Stimulated activated CD8-positive, alpha-beta memory T cell treated with anti-CD3 and anti-CD28 coated beads, Interleukin-4, amount 100 ng/mL, for 1 hour (primary cell): ENCODE data around the gene SMURF1.
A peak's percentile ranks its signal among the peaks of the same experiment; 100 is the strongest.
"Not testable (repeated sequence)": the region's sequence is repeated elsewhere in the genome, so short reads cannot be mapped to it uniquely, and the experiment has no call there.

Source experiments
- DNase-seq, 2 donors: peaks; one replicate each; pipeline ENCODE4 v3.0.0-alpha.2; 2020; ENCODE audit warnings: low read depth in 2 of 2, low spot score in 1 of 2

SMURF1 gene

DNA sequence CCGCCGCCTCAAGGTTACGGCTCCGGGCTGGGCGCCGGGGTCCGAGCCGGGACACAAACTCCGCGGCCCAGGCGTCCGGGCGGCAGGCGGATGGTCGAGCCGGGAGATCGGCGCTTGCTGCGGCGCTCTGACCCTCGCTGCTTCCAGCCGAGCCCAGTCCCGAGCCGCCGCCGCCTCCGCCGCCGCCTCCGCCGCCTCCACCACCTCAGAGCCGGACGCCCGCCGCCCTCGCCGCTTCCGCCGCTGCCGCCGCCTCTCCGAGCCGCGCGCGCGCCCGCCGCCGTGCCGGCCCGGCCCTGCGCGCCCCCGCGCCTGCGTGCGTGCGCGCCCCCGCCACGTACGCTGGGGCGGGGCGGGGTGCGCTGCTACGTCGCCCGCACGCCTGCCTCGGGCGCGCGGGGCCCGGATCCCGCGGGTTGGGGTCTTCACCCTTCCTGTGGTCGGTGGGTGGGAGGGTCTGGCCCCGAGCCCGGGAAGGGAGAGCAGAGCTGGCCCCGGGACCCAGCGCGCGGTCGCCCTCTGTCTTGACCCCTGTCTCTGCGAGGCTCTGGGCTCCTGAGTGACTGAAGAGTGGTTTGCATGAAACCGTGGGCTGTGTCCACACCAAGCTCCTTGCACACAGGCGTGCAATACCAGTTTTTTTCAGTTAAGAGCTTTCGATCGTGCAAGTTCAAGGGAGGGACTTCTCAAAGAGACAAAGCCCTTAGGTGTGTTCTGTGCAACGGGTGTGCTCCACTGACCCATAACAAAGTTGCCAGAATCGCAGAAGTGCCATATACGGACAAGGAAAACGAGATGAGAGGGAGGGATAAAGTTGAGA, at the start of gene SMURF1:
TSS of gene SMURF1 (minus strand) at position 256 of the 820 bp plus-strand sequence. CDS start 328 bp downstream, outside the sequence.
- peak; percentile 28 to 35 for DNase-seq

DNA sequence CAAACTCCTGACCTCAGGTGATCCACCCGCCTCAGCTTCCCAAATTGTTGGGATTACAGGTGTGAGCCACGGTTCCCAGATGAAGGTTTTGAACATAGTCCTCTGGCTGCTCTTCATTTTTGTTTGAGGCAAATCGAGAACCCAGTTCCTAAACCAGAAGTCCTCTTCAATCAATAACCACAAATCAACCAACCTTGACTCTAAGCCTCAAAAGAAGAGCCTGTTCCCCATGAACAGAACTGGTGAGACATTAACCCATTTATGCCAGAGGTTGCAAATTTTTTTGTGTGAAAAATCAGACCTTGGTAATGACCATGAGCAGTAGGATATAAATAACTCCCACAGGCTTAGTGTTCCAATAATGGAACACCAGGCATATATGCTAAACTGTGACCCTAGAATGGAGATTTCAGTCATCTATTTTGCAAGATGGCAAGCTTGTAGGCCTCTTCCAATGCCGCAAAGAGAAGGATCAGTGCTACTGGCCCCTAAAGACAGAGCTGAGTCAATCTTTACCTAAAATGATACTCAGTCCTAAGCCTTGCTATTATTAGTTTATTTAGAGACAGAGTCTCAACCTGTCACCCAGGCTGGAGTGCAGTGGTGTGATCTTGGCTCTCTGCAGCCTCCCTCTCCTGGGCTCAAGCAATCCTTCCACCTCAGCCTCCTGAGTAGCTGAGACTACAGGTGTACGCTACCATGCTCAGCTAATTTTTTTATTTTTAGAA, 48.1 kb upstream of the SMURF1 start:
- no peak for DNase-seq

DNA sequence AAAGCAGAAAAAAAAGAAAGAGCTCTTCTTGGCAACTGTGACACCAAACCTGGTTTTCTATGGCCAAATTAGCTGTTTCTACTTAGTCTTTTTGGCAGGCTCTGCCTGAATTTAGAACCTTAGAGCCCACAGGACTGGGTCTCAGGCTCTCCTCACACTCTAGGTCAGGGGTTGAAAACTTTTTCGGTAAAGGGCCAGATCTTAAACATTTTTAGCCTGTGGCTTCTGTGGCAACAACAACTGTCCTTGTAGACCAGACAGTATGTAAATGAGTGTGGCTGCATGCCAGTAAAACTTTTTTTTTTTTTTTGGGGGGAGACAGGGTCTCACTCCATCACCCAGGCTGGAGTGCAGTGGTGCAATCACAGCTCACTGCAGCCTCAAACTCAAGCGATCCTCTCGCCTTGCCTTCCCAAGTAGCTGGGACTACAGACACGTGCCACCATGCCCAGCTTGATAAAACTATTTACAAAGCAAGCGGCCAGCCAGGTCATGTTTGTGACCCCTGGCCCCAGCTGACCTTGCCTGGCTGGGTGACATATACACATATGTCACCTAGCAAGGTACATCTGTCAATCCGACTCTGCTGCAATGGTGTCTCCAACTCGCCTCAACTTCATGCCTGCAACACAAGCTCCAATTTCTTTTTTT, 46.6 kb upstream of the SMURF1 start:
- no peak for DNase-seq

- DNase-seq, result no peak
These were observed 45.3 kb upstream of the SMURF1 start for GRCh38 chr7:99189222-99189621.

- no peak for DNase-seq
These were observed 44.3 kb upstream of the SMURF1 start for GRCh38 chr7:99188221-99188620.

GRCh38 chr7:99184532-99185218, 40.8 kb upstream of the SMURF1 start:
- DNase-seq, result no peak

- DNase-seq, result no peak
These were observed 36.3 kb upstream of the SMURF1 start for GRCh38 chr7:99180067-99180650.

- no peak for DNase-seq
These were observed 33.3 kb upstream of the SMURF1 start for GRCh38 chr7:99177165-99177564.

GRCh38 chr7:99173787-99174186, 29.9 kb upstream of the SMURF1 start:
- DNase-seq, result no peak

DNA sequence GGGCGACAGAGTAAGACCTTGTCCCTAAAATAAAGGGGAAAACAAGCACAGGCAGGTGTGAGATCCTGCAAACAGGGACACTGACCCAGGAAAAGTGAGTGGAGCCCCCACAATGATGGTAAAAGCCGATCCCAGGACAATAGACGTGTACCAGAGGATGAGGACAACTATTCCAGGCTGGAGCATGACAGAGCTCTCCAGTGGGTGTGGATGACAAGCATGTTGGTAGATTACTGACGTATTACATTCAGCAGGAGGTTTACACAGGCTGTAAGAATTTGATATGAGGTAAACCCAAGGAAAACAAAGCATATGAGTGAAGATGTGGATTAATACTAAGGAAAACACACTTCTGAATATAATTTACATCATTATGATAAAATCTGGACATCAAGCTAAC, 27.8 kb upstream of the SMURF1 start:
- no peak for DNase-seq

GRCh38 chr7:99170730-99171074, 26.8 kb upstream of the SMURF1 start:
- DNase-seq, result no peak

DNA sequence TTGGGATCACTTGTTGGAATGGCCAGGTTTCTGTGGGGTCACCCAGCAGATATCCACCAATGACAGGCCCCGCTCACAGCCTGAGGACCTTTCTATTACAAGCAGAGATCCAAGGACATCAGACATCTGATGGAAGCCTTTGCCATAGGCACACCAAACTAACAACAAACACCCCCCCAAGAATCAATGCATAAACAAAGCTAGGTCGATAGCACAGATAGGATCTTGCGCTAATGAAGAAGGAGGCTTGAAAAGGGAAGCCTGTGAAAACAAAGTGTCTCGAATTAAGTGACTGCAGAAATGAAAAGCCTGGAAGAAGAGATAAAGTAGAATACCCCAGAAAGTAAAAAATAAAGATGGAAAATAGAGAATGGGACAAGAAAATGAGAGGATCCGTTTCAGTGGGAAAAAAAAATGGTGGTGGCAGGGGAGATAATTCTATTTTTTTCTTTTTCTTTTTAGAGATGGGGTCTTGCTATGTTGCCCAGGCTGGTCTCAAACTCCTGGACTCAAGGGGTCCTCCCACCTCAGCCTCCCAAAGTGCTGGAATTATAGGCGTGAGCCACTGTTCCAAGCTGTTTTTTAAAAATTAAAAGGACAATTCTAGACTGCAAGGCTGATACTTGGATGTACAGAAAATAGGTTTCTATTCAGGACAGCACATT, 26.3 kb upstream of the SMURF1 start:
- no peak for DNase-seq

GRCh38 chr7:99167072-99167471, 23.2 kb upstream of the SMURF1 start:
- DNase-seq, result no peak

- no peak for DNase-seq
These were observed 21.9 kb upstream of the SMURF1 start for GRCh38 chr7:99165816-99166215.

DNA sequence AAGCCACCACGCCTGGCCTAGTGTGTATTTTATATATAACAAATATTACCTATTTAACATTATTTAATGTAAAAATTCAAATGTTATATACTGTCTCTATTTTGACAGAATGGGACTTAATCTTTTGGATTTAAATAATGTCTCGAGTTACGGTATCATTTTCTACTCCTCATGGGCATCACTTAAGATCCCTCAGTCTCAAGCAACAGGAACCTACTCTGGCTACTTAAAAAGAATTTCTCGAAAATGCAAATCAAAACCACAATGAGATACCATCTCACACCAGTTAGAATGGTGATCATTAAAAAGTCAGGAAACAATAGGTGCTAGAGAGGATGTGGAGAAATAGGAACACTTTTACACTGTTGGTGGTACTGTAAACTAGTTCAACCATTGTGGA, 19.8 kb upstream of the SMURF1 start:
- DNase-seq, result not testable (repeated sequence)

DNA sequence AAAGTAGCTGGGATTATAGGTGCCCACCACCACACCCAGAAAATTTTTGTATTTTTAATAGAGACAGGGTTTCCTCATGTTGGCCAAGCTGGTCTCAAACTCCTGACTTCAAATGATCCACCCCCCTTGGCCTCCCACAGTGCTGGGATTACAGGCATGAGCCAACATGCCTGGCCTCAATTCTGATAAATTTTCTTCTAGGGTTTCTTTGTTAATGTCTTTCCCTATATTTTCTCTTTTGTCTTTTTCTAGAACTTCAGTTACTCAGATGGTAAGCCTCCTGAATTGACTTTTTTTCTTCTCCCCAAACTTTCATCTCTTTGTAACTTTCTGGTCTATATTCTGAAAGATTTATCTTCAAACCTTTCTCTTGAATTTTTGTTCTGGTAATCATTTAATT, 12.7 kb upstream of the SMURF1 start:
- no peak for DNase-seq

- DNase-seq, result no peak
These were observed 11.3 kb upstream of the SMURF1 start for GRCh38 chr7:99155211-99155610.

DNA sequence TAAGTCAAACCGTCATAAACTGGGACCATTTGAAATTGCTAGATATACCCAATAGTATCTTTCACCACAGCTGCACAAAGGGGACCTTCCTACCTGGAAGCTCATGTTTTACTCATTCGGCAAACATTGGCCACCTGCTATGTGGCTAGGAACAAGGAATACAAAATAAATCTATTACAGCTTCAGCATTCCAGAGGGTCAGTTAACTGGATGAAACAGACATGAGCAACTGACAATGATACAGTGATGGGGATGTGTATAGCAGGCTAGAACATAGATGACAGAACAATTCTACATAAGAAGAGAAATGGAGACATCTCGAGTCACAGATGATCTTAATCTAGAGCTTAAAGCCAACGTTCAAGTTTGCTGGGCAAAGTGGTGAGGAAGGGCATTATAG, 3.1 kb upstream of the SMURF1 start:
- DNase-seq, result no peak

GRCh38 chr7:99143521-99143852, 421 bp downstream of the SMURF1 start:
- no peak for DNase-seq

GRCh38 chr7:99142727-99143520, 984 bp downstream of the SMURF1 start:
- peak; percentile 66 to 80 for DNase-seq
